Omental fat pad (tissue), 4 donors: ENCODE measurements around the gene CHI3L1. TPM values are rescaled to one million over a fixed set of nuclear protein-coding genes. Genes with fewer than 3 reads are reported as not detected.

ENCODE experiments used
- ATAC-seq: fragments of 150-250 bp; one replicate; pipeline ENCODE4 v1.9.1; 2016; ENCODE audit warnings: mild to moderate bottlenecking, moderate library complexity; ENCODE audit not compliant: low FRiP score
- DNase-seq: peaks from one replicate; pipeline ENCODE4 v3.0.0-alpha.2; 2019; ENCODE audit warnings: low spot score
- CTCF ChIP-seq, 3 donors: fragments of 450-650 bp; IDR thresholded peaks; one replicate each; pipeline ENCODE4 v1.5.1; 2016 to 2017; ENCODE audit warnings: antibody characterized with exemption in 3 of 3, mild to moderate bottlenecking in 3 of 3, moderate library complexity in 2 of 3
- total RNA-seq, 4 donors: library from RNA; depleted of rRNA; stranded (reverse); fragments of >200 nt; gene quantifications; one replicate each; pipeline ENCODE4 v1.1.0, GENCODE V29; 2016

Gene CHI3L1
- total RNA-seq, 4 donors from 2014 or later: 0.47 to 338 (median 124) TPM

- ATAC-seq (no peak), DNase-seq (no peak)
- TF ChIP-seq CTCF (IDR thresholded peaks at IDR 0.05): no peak
Measured at GRCh38 chr1:203174324-203174985, 12.0 kb downstream of the CHI3L1 start.

- DNase-seq (no peak), ATAC-seq (no peak)
- no peak for TF ChIP-seq CTCF (IDR thresholded peaks at IDR 0.05)
Measured at GRCh38 chr1:203173566-203173965, 12.9 kb downstream of the CHI3L1 start.

- TF ChIP-seq CTCF (IDR thresholded peaks at IDR 0.05): no peak
- DNase-seq: no peak
- no peak for ATAC-seq
Measured at GRCh38 chr1:203173011-203173555, 13.4 kb downstream of the CHI3L1 start.

- no peak for TF ChIP-seq CTCF (IDR thresholded peaks at IDR 0.05)
- no peak for ATAC-seq
- no peak for DNase-seq
Measured at GRCh38 chr1:203172184-203173010, 14.1 kb downstream of the CHI3L1 start.

GRCh38 chr1:203171341-203172183 lies 14.9 kb downstream of the CHI3L1 start:
- DNase-seq: no peak
- ATAC-seq: no peak
- no peak for TF ChIP-seq CTCF (IDR thresholded peaks at IDR 0.05)

- no peak for TF ChIP-seq CTCF (IDR thresholded peaks at IDR 0.05)
- DNase-seq (no peak), ATAC-seq (no peak)
Measured at GRCh38 chr1:203170625-203171330, 15.7 kb downstream of the CHI3L1 start.
